Measurements from ENCODE around the gene CPAMD8. TPM values are rescaled to one million over a fixed set of nuclear protein-coding genes. Genes with fewer than 3 reads are reported as not detected.

The CPAMD8 gene
- total RNA-seq, 1 donor from 2014 or later = 7.1 TPM

GRCh38 chr19:16867211-16867610, 159.4 kb downstream of the CPAMD8 start:
- intact Hi-C loops (cut with DNase I) = no loop called here
- no peak for DNase-seq (ENCODE audit: low spot score)

- DNase-seq (ENCODE audit: low spot score) = no peak
- intact Hi-C loops (cut with DNase I) = no loop called here
These were observed 163.7 kb downstream of the CPAMD8 start for GRCh38 chr19:16862826-16863415.

GRCh38 chr19:16861834-16862233, 164.8 kb downstream of the CPAMD8 start:
- intact Hi-C loops (cut with DNase I) = no loop called here
- DNase-seq (ENCODE audit: low spot score) = no peak

GRCh38 chr19:16861011-16861410, 165.6 kb downstream of the CPAMD8 start:
- no peak for DNase-seq (ENCODE audit: low spot score)
- intact Hi-C loops (cut with DNase I) = no loop called here

- DNase-seq (ENCODE audit: low spot score) = no peak
- intact Hi-C loops (cut with DNase I) = no loop called here
These were observed 166.5 kb downstream of the CPAMD8 start for GRCh38 chr19:16860118-16860517.

- intact Hi-C loops (cut with DNase I) = no loop called here
- DNase-seq (ENCODE audit: low spot score) = no peak
These were observed 167.0 kb downstream of the CPAMD8 start for GRCh38 chr19:16859626-16860025.

GRCh38 chr19:16856091-16856490, 170.5 kb downstream of the CPAMD8 start:
- intact Hi-C loops (cut with DNase I) = no loop called here
- DNase-seq (ENCODE audit: low spot score) = no peak

GRCh38 chr19:16853066-16853465, 173.5 kb downstream of the CPAMD8 start:
- intact Hi-C loops (cut with DNase I) = no loop called here
- no peak for DNase-seq (ENCODE audit: low spot score)

GRCh38 chr19:16851031-16851712, 175.4 kb downstream of the CPAMD8 start:
- DNase-seq (ENCODE audit: low spot score) = no peak
- intact Hi-C loops (cut with DNase I) = no loop called here

- intact Hi-C loops (cut with DNase I) = no loop called here
- no peak for DNase-seq (ENCODE audit: low spot score)
These were observed 176.5 kb downstream of the CPAMD8 start for GRCh38 chr19:16850133-16850532.

GRCh38 chr19:16849168-16849567, 177.4 kb downstream of the CPAMD8 start:
- no peak for DNase-seq (ENCODE audit: low spot score)
- intact Hi-C loops (cut with DNase I) = no loop called here

GRCh38 chr19:16847430-16847829, 179.2 kb downstream of the CPAMD8 start:
- no peak for DNase-seq (ENCODE audit: low spot score)
- intact Hi-C loops (cut with DNase I) = no loop called here

- DNase-seq (ENCODE audit: low spot score) = no peak
- intact Hi-C loops (cut with DNase I) = no loop called here
These were observed 179.7 kb downstream of the CPAMD8 start for GRCh38 chr19:16846901-16847300.

Other genes starting within 250 kb of the CPAMD8 start
- gene SIN3B, start 197.4 kb downstream of the CPAMD8 start, total RNA-seq = 31.7 TPM
- gene F2RL3, start 137.8 kb downstream of the CPAMD8 start, total RNA-seq = 0.70 TPM
- gene HAUS8, start 48.6 kb upstream of the CPAMD8 start, total RNA-seq = 2.6 TPM
- 35.6 TPM for gene MYO9B, start 49.0 kb upstream of the CPAMD8 start, total RNA-seq
- gene USE1, start 188.5 kb upstream of the CPAMD8 start, total RNA-seq = 29.1 TPM
- 18.8 TPM for gene OCEL1, start 199.4 kb upstream of the CPAMD8 start, total RNA-seq
- gene NR2F6, start 219.1 kb upstream of the CPAMD8 start, total RNA-seq = 50.5 TPM
- gene USHBP1, start 237.9 kb upstream of the CPAMD8 start, total RNA-seq = 4.7 TPM
- gene BABAM1, start 240.6 kb upstream of the CPAMD8 start, total RNA-seq = 70.5 TPM

All from cardiac septum (tissue), 1 donor.